Measurements from ENCODE around the gene CUL3.

- TF ChIP-seq CTCF (IDR thresholded peaks at IDR 0.05; ENCODE audit: poor library complexity) = no peak
- TF ChIP-seq EZH2phosphoT487 (IDR thresholded peaks at IDR 0.05; ENCODE audit: low read depth, severe bottlenecking, unreplicated experiment) = no peak
- TF ChIP-seq EZH2 (IDR thresholded peaks at IDR 0.05; ENCODE audit: borderline replicate concordance) = no peak
These were observed 43.3 kb upstream of the CUL3 start for GRCh38 chr2:224628416-224628815.

Data from hepatocyte (in vitro differentiated cells).